DND-41 (cell line): ENCODE measurements around the gene FSD2.

Experiments used
- EZH2 ChIP-seq: IDR thresholded peaks from 3 replicates; pipeline ENCODE4 v1.6.1; 2012; ENCODE audit warnings: borderline replicate concordance, low read depth, mild to moderate bottlenecking, moderate library complexity, low read length, inconsistent platforms; ENCODE audit not compliant: severe bottlenecking
- TF ChIP-seq, protein P1 (sequence below): IDR thresholded peaks from 2 replicates; pipeline ENCODE4 v1.5.1; 2012; ENCODE audit warnings: borderline replicate concordance, low read length, moderate library complexity, mild to moderate bottlenecking; ENCODE audit not compliant: poor library complexity, severe bottlenecking; ENCODE audit errors: extremely low read depth

GRCh38 chr15:82799183-82799841 lies 6.6 kb downstream of the FSD2 start:
- TF ChIP-seq, protein P1, sequence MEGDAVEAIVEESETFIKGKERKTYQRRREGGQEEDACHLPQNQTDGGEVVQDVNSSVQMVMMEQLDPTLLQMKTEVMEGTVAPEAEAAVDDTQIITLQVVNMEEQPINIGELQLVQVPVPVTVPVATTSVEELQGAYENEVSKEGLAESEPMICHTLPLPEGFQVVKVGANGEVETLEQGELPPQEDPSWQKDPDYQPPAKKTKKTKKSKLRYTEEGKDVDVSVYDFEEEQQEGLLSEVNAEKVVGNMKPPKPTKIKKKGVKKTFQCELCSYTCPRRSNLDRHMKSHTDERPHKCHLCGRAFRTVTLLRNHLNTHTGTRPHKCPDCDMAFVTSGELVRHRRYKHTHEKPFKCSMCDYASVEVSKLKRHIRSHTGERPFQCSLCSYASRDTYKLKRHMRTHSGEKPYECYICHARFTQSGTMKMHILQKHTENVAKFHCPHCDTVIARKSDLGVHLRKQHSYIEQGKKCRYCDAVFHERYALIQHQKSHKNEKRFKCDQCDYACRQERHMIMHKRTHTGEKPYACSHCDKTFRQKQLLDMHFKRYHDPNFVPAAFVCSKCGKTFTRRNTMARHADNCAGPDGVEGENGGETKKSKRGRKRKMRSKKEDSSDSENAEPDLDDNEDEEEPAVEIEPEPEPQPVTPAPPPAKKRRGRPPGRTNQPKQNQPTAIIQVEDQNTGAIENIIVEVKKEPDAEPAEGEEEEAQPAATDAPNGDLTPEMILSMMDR: no peak
- no peak for TF ChIP-seq EZH2
